ENCODE data around the gene POGZ.
A peak's percentile ranks its signal among the peaks of the same experiment; 100 is the strongest.
"Not testable (repeated sequence)": the region's sequence is repeated elsewhere in the genome, so short reads cannot be mapped to it uniquely, and the experiment has no call there.

The POGZ gene

GRCh38 chr1:151411884-151412283 is 47.4 kb downstream of the POGZ start:
- DNase-seq (ENCODE audit: low spot score) = no peak

- no peak for DNase-seq (ENCODE audit: low spot score)
Measured at GRCh38 chr1:151408891-151409290, 50.4 kb downstream of the POGZ start.

GRCh38 chr1:151407304-151407703 is 52.0 kb downstream of the POGZ start:
- no peak for DNase-seq (ENCODE audit: low spot score)

GRCh38 chr1:151406176-151406575 is 53.1 kb downstream of the POGZ start:
- DNase-seq (ENCODE audit: low spot score) = no peak

- DNase-seq (ENCODE audit: low spot score) = no peak
Measured at GRCh38 chr1:151405187-151405951, 53.9 kb downstream of the POGZ start.

GRCh38 chr1:151403612-151404011 is 55.7 kb downstream of the POGZ start:
- DNase-seq (ENCODE audit: low spot score) = no peak

- no peak for DNase-seq (ENCODE audit: low spot score)
Measured at GRCh38 chr1:151402764-151403163, 56.5 kb downstream of the POGZ start.

GRCh38 chr1:151401860-151402259 is 57.4 kb downstream of the POGZ start:
- DNase-seq (ENCODE audit: low spot score) = no peak

GRCh38 chr1:151401125-151401788 is 58.0 kb downstream of the POGZ start:
- no peak for DNase-seq (ENCODE audit: low spot score)

- peak; percentile 92 for DNase-seq (ENCODE audit: low spot score)
Measured at GRCh38 chr1:151399324-151400171, 59.7 kb downstream of the POGZ start, which contains the start of gene PSMB4. Gene PSMB4 (plus strand): TSS chr1:151399573. CDS start chr1:151399588, 15 bp downstream.

GRCh38 chr1:151396265-151396664 is 63.0 kb downstream of the POGZ start:
- not testable (repeated sequence) for DNase-seq (ENCODE audit: low spot score)

GRCh38 chr1:151393583-151393982 is 65.7 kb downstream of the POGZ start:
- DNase-seq (ENCODE audit: low spot score) = no peak

- DNase-seq (ENCODE audit: low spot score) = no peak
Measured at GRCh38 chr1:151391079-151391563, 68.2 kb downstream of the POGZ start.

- not testable (repeated sequence) for DNase-seq (ENCODE audit: low spot score)
Measured at GRCh38 chr1:151390221-151391078, 68.8 kb downstream of the POGZ start.

GRCh38 chr1:151386002-151386401 is 73.3 kb downstream of the POGZ start:
- DNase-seq (ENCODE audit: low spot score) = no peak

GRCh38 chr1:151384584-151384983 is 74.7 kb downstream of the POGZ start:
- DNase-seq (ENCODE audit: low spot score) = no peak

- DNase-seq (ENCODE audit: low spot score) = no peak
Measured at GRCh38 chr1:151377150-151377884, 82.0 kb downstream of the POGZ start.

GRCh38 chr1:151373196-151373595 is 86.1 kb downstream of the POGZ start:
- DNase-seq (ENCODE audit: low spot score) = no peak

GRCh38 chr1:151372058-151372934 is 87.0 kb downstream of the POGZ start, which contains the start of gene SELENBP1:
Gene SELENBP1 (minus strand): TSS chr1:151372705. CDS start chr1:151372641, 64 bp downstream.
- peak; percentile 81 for DNase-seq (ENCODE audit: low spot score)

All from AG20443 (cell line).